HCT116 (cell line): ENCODE results near the gene CYP4F2. TPM values are rescaled to one million over a fixed set of nuclear protein-coding genes. Genes with fewer than 3 reads are reported as not detected.

ENCODE experiments used
- ATAC-seq: fragments of 200-7000 bp; cut with Tn5 transposase; 2 replicates; pipeline ENCODE4 v1.9.1; 2020; ENCODE audit warnings: mild to moderate bottlenecking, moderate library complexity
- BruUV-seq: library from RNA; stranded (reverse); fragments of 400-500 nt; replicated peaks from 2 replicates; lab custom pipeline; 2021; lab: Mats Ljungman, UMichigan
- CTCF ChIA-PET: fragments of 300-600 bp; sonication (Branson Sonifier 250); formaldehyde crosslinking; loops from one replicate; lab custom pipeline; 2021; ENCODE audit warnings: antibody characterized with exemption; lab: Charles Lee
- POLR2A ChIA-PET: fragments of 300-600, 350-600 bp; sonication (Branson Sonifier 250); formaldehyde crosslinking; loops from one replicate; lab custom pipeline; 2021; ENCODE audit warnings: antibody characterized with exemption; lab: Charles Lee
- RAD21 ChIA-PET, 2 experiments: fragments of 300-600 bp; sonication (Branson Sonifier 250); formaldehyde crosslinking; loops; one replicate each; lab custom pipeline; 2023; ENCODE audit warnings: low total read pairs in 2 of 2; ENCODE audit not compliant: uncharacterized antibody in 2 of 2, unreplicated experiment in 2 of 2, low non-redundant PET in 1 of 2; lab: Charles Lee
- DNase-seq: peaks from one replicate; pipeline ENCODE4 v3.0.0-alpha.2; 2010; ENCODE audit warnings: low read depth, low spot score
- H2AFZ ChIP-seq: fragments of 200-600 bp; shearing (Covaris generic), sonication (generic); 2 replicates; pipeline ENCODE4 v1.6.1; 2017; ENCODE audit warnings: low read depth, mixed run types, mixed read lengths, antibody characterized with exemption, low read length; ENCODE audit not compliant: poor library complexity, severe bottlenecking
- H3K27ac ChIP-seq: 2 replicates; pipeline ENCODE4 v1.5.1; 2012; ENCODE audit warnings: low read depth, low read length
- H3K27me3 ChIP-seq: fragments of 200-600 bp; sonication (generic); 2 replicates; pipeline ENCODE4 v1.6.1; 2016; ENCODE audit warnings: mixed run types, low read length, mixed read lengths; ENCODE audit not compliant: insufficient read depth
- H3K36me3 ChIP-seq, 2 experiments: fragments of 200-500 bp in 1 of 2; fragments of 200-600 bp in 1 of 2; sonication (Bioruptor generic) in 1 of 2; sonication (generic) in 1 of 2; 2 replicates each; pipeline versions ENCODE4 v1.5.1 to v1.6.1; 2014 to 2016; ENCODE audit warnings: low read length in 2 of 2, inconsistent platforms in 1 of 2, mixed read lengths in 1 of 2, mixed run types in 1 of 2; ENCODE audit not compliant: insufficient read depth in 2 of 2, control insufficient read depth in 1 of 2
- H3K4me1 ChIP-seq, 2 experiments: fragments of 200-600 bp in 1 of 2; sonication (generic) in 1 of 2; 2 replicates each; pipeline versions ENCODE4 v1.5.1 to v1.6.1; 2012 to 2017; ENCODE audit warnings: low read length in 2 of 2, inconsistent platforms in 1 of 2, mild to moderate bottlenecking in 1 of 2, mixed read lengths in 1 of 2, mixed run types in 1 of 2, moderate library complexity in 1 of 2; ENCODE audit not compliant: insufficient read depth in 2 of 2, control insufficient read depth in 1 of 2
- H3K4me2 ChIP-seq: fragments of 200-600 bp; sonication (generic); 2 replicates; pipeline ENCODE4 v1.6.1; 2017; ENCODE audit warnings: mixed run types, low read length, mixed read lengths
- H3K4me3 ChIP-seq, 2 experiments: fragments of 200-600 bp in 1 of 2; sonication (generic) in 1 of 2; replicated peaks in 1 of 2; 2 replicates each; pipeline ENCODE4 v1.5.1; 2011 to 2016; ENCODE audit warnings: low read length in 2 of 2, control low read depth in 1 of 2, low read depth in 1 of 2, mild to moderate bottlenecking in 1 of 2, mixed read lengths in 1 of 2, mixed run types in 1 of 2
- H3K79me2 ChIP-seq: fragments of 200-600 bp; sonication (generic); 2 replicates; pipeline ENCODE4 v1.6.1; 2017; ENCODE audit warnings: mild to moderate bottlenecking, mixed run types, low read length, moderate library complexity, mixed read lengths; ENCODE audit not compliant: insufficient read depth
- H3K9ac ChIP-seq: fragments of 200-600 bp; sonication (generic); 2 replicates; pipeline ENCODE4 v1.6.1; 2016; ENCODE audit warnings: low read length, mixed read lengths
- H3K9me2 ChIP-seq: fragments of 200-600 bp; sonication (generic), shearing (Covaris generic); 2 replicates; pipeline ENCODE4 v1.6.1; 2017; ENCODE audit warnings: mixed run types, mild to moderate bottlenecking, moderate library complexity; ENCODE audit not compliant: insufficient read depth
- H3K9me3 ChIP-seq, 2 experiments: fragments of 200-500 bp in 1 of 2; fragments of 200-600 bp in 1 of 2; sonication (Bioruptor generic) in 1 of 2; sonication (generic) in 1 of 2; 2 replicates each; pipeline ENCODE4 v1.6.1; 2014 to 2017; ENCODE audit warnings: low read length in 2 of 2, mixed read lengths in 2 of 2, inconsistent platforms in 1 of 2, low read depth in 1 of 2, mild to moderate bottlenecking in 1 of 2, mixed run types in 1 of 2, moderate library complexity in 1 of 2; ENCODE audit not compliant: control insufficient read depth in 1 of 2, insufficient read depth in 1 of 2
- H4K20me1 ChIP-seq: fragments of 200-600 bp; sonication (generic), shearing (Covaris generic); 2 replicates; pipeline ENCODE4 v1.6.1; 2017; ENCODE audit warnings: mixed run types, mild to moderate bottlenecking, moderate library complexity; ENCODE audit not compliant: insufficient read depth
- ATF3 ChIP-seq: IDR thresholded peaks from 2 replicates; pipeline ENCODE4 v1.6.1; 2012
- CTCF ChIP-seq, 3 experiments: fragments of 200-600 bp in 1 of 3; sonication (generic) in 1 of 3; IDR thresholded peaks in 2 of 3; conservative IDR thresholded peaks in 1 of 3; 2 replicates each; pipeline ENCODE4 v1.5.1; 2012 to 2017; ENCODE audit warnings: low read depth in 2 of 3, low read length in 2 of 3, antibody characterized with exemption in 1 of 3, borderline replicate concordance in 1 of 3, control low read depth in 1 of 3, mild to moderate bottlenecking in 1 of 3, mixed read lengths in 1 of 3, mixed run types in 1 of 3, moderate library complexity in 1 of 3; ENCODE audit not compliant: insufficient read depth in 1 of 3
- ELF1 ChIP-seq: IDR thresholded peaks from 2 replicates; pipeline ENCODE4 v1.6.1; 2012; ENCODE audit warnings: low read depth, borderline replicate concordance
- POLR2A ChIP-seq: IDR thresholded peaks from 2 replicates; pipeline ENCODE4 v1.7.0; 2011; ENCODE audit warnings: borderline replicate concordance; ENCODE audit not compliant: insufficient read depth, insufficient read length; ENCODE audit errors: extremely low read depth
- RAD21 ChIP-seq: IDR thresholded peaks from 2 replicates; pipeline ENCODE4 v1.6.1; 2012; ENCODE audit warnings: low read depth, mild to moderate bottlenecking
- SRF ChIP-seq: IDR thresholded peaks from 2 replicates; pipeline ENCODE4 v1.6.1; 2012; ENCODE audit warnings: low read depth
- TCF7L2 ChIP-seq: IDR thresholded peaks from 2 replicates; pipeline ENCODE4 v1.7.0; 2011; ENCODE audit warnings: borderline replicate concordance, inconsistent platforms; ENCODE audit not compliant: insufficient read depth, insufficient read length; ENCODE audit errors: extremely low read depth
- ZBTB33 ChIP-seq: IDR thresholded peaks from 2 replicates; pipeline ENCODE4 v1.6.1; 2011; ENCODE audit warnings: mild to moderate bottlenecking, low read length, moderate library complexity; ENCODE audit not compliant: insufficient replicate concordance; ENCODE audit errors: extremely low read depth
- intact Hi-C: fragments of 100-400 bp; cut with micrococcal nuclease; formaldehyde crosslinking; loops from 2 replicates; pipeline ENCODE4 v1.10.0; 2022
- total RNA-seq: library from RNA; stranded (reverse); gene quantifications from one replicate; pipeline ENCODE4 v1.2.1, GENCODE V29; 2021; ENCODE audit not compliant: unreplicated experiment
- TF ChIP-seq, protein P1 (sequence below): IDR thresholded peaks from 2 replicates; pipeline ENCODE4 v1.6.1; 2012; ENCODE audit warnings: low read depth

The CYP4F2 gene
- total RNA-seq, 1 experiment from 2014 or later, result 1.1 TPM

GRCh38 chr19:15897026-15897737 lies 692 bp downstream of the CYP4F2 start:
- Histone ChIP-seq H3K9me2 (no peaks in the 10 kb centered on the region), H2AFZ (no peak overlapping the region), H3K9me3 (no peaks in the 10 kb centered on the region), H3K79me2 (no peaks in the 10 kb centered on the region), H3K27ac (no peak overlapping the region), H3K9ac (no peak overlapping the region), H3K4me1 (0 out of 4 replicates have a peak, but pooled peaks cover 0 to 4% of the 10 kb centered on the region in 2 experiments), H3K4me3 (no peak overlapping the region), H3K4me2 (no peak overlapping the region), H3K27me3 (no peaks in the 10 kb centered on the region), H4K20me1 (no peaks in the 10 kb centered on the region), H3K36me3 (no peaks in the 10 kb centered on the region)
- intact Hi-C loops, result no loop called here
- ChIA-PET CTCF (no interaction called here), POLR2A (no interaction called here), RAD21 (no interaction called here)
- no peak for TF ChIP-seq SRF
- ATAC-seq (no peak), DNase-seq (no peak)
- BruUV-seq, result no TSS peak

GRCh38 chr19:15895876-15896430 lies 1.9 kb downstream of the CYP4F2 start:
- intact Hi-C loops, result no loop called here
- ChIA-PET POLR2A (no interaction called here), RAD21 (no interaction called here), CTCF (no interaction called here)
- Histone ChIP-seq H4K20me1 (no peaks in the 10 kb centered on the region), H3K79me2 (no peaks in the 10 kb centered on the region), H3K9me2 (no peaks in the 10 kb centered on the region), H3K36me3 (no peaks in the 10 kb centered on the region), H3K9me3 (no peaks in the 10 kb centered on the region), H3K27ac (no peak overlapping the region), H3K4me1 (0 out of 4 replicates have a peak, but pooled peaks cover 0 to 4% of the 10 kb centered on the region in 2 experiments), H3K27me3 (no peaks in the 10 kb centered on the region), H3K9ac (no peak overlapping the region), H3K4me3 (no peak overlapping the region), H2AFZ (no peak overlapping the region), H3K4me2 (no peak overlapping the region)
- DNase-seq (no peak), ATAC-seq (no peak)
- BruUV-seq, result no TSS peak
- no peak for TF ChIP-seq SRF
- no peak for TF ChIP-seq POLR2A
- TF ChIP-seq RAD21, result no peak
- TF ChIP-seq ZBTB33, result no peak
- TF ChIP-seq, protein P1, sequence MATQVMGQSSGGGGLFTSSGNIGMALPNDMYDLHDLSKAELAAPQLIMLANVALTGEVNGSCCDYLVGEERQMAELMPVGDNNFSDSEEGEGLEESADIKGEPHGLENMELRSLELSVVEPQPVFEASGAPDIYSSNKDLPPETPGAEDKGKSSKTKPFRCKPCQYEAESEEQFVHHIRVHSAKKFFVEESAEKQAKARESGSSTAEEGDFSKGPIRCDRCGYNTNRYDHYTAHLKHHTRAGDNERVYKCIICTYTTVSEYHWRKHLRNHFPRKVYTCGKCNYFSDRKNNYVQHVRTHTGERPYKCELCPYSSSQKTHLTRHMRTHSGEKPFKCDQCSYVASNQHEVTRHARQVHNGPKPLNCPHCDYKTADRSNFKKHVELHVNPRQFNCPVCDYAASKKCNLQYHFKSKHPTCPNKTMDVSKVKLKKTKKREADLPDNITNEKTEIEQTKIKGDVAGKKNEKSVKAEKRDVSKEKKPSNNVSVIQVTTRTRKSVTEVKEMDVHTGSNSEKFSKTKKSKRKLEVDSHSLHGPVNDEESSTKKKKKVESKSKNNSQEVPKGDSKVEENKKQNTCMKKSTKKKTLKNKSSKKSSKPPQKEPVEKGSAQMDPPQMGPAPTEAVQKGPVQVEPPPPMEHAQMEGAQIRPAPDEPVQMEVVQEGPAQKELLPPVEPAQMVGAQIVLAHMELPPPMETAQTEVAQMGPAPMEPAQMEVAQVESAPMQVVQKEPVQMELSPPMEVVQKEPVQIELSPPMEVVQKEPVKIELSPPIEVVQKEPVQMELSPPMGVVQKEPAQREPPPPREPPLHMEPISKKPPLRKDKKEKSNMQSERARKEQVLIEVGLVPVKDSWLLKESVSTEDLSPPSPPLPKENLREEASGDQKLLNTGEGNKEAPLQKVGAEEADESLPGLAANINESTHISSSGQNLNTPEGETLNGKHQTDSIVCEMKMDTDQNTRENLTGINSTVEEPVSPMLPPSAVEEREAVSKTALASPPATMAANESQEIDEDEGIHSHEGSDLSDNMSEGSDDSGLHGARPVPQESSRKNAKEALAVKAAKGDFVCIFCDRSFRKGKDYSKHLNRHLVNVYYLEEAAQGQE, result no peak
- no peak for TF ChIP-seq ELF1
- no peak for TF ChIP-seq TCF7L2
- no peak for TF ChIP-seq ATF3
- TF ChIP-seq CTCF (IDR thresholded peaks at IDR 0.05 in 2 of 3, conservative IDR thresholded peaks at IDR 0.05 in 1 of 3; ENCODE audit: borderline replicate concordance in 1 of 3, insufficient read depth in 1 of 3, low read depth in 2 of 3, low read length in 2 of 3), result no peak
